Esophagus muscularis mucosa (tissue), 4 donors: Measurements from ENCODE around the gene DCDC2. TPM values are rescaled to one million over a fixed set of nuclear protein-coding genes. Genes with fewer than 3 reads are reported as not detected.

Experiments used
- DNase-seq: peaks from one replicate; pipeline ENCODE4 v3.0.0-alpha.2; 2017; ENCODE audit errors: extremely low spot score
- H3K27ac ChIP-seq, 4 donors: fragments of 200-600 bp; sonication (generic); replicated peaks in 1 of 4; 1 replicate in 3 of 4; 2 replicates in 1 of 4; pipeline ENCODE4 v1.5.1; 2016 to 2019; ENCODE audit warnings: mild to moderate bottlenecking in 1 of 4
- H3K27me3 ChIP-seq, 4 donors: fragments of 200-600 bp; sonication (generic); one replicate each; pipeline versions ENCODE4 v1.5.1 to v1.6.0; 2016 to 2019
- H3K36me3 ChIP-seq, 4 donors: fragments of 200-600 bp; sonication (generic); one replicate each; pipeline ENCODE4 v1.5.1; 2016 to 2019
- H3K4me1 ChIP-seq, 4 donors: fragments of 200-600 bp; sonication (generic); one replicate each; pipeline ENCODE4 v1.5.1; 2016 to 2019
- H3K4me3 ChIP-seq, 4 donors: fragments of 200-600 bp; sonication (generic); 1 replicate in 2 of 4; 2 replicates in 2 of 4; pipeline ENCODE4 v1.5.1; 2016 to 2019; ENCODE audit warnings: mild to moderate bottlenecking in 4 of 4, moderate library complexity in 1 of 4
- H3K9me3 ChIP-seq, 4 donors: fragments of 200-600 bp; sonication (generic); 1 replicate in 3 of 4; 2 replicates in 1 of 4; pipeline ENCODE4 v1.5.1; 2016 to 2019
- EP300 ChIP-seq: sonication (generic); formaldehyde crosslinking; IDR thresholded peaks from one replicate; pipeline ENCODE4 v1.6.1; 2017; ENCODE audit warnings: antibody characterized with exemption
- POLR2A ChIP-seq: fragments of 450-650 bp; IDR thresholded peaks from one replicate; pipeline ENCODE4 v1.6.1; 2017; ENCODE audit warnings: antibody characterized with exemption, moderate library complexity, mild to moderate bottlenecking, low read depth
- POLR2AphosphoS5 ChIP-seq, 2 donors: sonication (generic); formaldehyde crosslinking; IDR thresholded peaks; one replicate each; pipeline ENCODE4 v1.6.1; 2017; ENCODE audit warnings: antibody characterized with exemption in 2 of 2
- WGBS: methylation state at CpG from one replicate; pipeline ENCODE4 v1.1.5; 2018; 5-methylcytosine and 5-hydroxymethylcytosine counted together
- intact Hi-C: fragments of 100-400 bp; cut with DNase I; formaldehyde crosslinking; loops from one replicate; pipeline ENCODE4 v1.15.1; 2023
- total RNA-seq, 4 donors: library from RNA; depleted of rRNA; stranded (reverse); fragments of >200 nt; gene quantifications; one replicate each; pipeline versions ENCODE4 v1.1.0 to v1.2.1, GENCODE V29; 2016
- TF ChIP-seq, protein P1 (sequence below), 3 experiments: fragments of 200-600 bp in 2 of 3; fragments of 450-650 bp in 1 of 3; sonication (generic) in 2 of 3; IDR thresholded peaks; one replicate each; pipeline ENCODE4 v1.5.1; 2017 to 2019; ENCODE audit warnings: antibody characterized with exemption in 3 of 3, mild to moderate bottlenecking in 2 of 3, moderate library complexity in 1 of 3

Gene DCDC2
- total RNA-seq, 4 donors from 2014 or later = not detected

DNA sequence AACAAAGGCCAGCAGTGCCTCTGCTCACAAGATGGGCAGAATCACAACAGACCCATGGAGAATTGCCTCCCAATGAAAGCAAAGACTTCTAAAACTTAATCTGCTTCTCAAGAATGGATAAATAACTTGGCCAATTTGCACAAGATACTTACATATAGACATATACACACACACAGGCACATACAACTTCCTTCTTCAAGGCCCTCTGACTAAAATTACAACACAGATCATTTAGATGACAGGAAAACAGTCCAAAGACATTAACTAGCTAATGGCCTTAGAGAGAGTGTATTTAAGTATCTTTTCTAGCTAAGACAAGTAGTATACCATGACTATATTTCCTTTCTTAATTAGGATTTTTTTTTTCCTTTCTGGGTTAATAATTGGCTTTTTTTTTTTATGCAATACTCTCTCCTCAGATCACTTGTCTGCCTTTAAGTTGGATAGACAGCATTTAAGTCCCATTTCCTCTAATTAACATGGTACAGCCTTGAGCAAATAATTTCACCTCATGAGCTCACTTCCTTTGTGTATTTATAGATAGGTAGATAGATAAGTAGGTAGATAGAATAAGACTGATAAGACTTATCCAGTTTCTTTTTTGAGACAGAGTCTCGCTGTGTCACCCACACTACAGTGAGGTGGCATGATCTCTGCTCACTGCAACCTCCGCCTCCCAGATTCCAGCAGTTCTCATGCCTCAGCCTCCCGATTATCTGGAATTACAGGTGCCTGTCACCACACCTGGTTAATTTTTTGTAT is 161.8 kb downstream of the DCDC2 start:
- Histone ChIP-seq H3K27ac (no peak overlapping the region), H3K36me3 (no peaks in the 10 kb centered on the region), H3K4me1 (no peaks in the 10 kb centered on the region), H3K4me3 (no peak overlapping the region), H3K9me3 (no peaks in the 10 kb centered on the region), H3K27me3 (no peaks in the 10 kb centered on the region)
- DNase-seq = no peak
- 92% methylated on average over 3 of the region's 3 CpGs for WGBS
- intact Hi-C loops = no loop called here
- TF ChIP-seq EP300 (no peak), POLR2AphosphoS5 (IDR thresholded peaks at IDR 0.05) (no peak), POLR2A (no peak)
- TF ChIP-seq, protein P1, sequence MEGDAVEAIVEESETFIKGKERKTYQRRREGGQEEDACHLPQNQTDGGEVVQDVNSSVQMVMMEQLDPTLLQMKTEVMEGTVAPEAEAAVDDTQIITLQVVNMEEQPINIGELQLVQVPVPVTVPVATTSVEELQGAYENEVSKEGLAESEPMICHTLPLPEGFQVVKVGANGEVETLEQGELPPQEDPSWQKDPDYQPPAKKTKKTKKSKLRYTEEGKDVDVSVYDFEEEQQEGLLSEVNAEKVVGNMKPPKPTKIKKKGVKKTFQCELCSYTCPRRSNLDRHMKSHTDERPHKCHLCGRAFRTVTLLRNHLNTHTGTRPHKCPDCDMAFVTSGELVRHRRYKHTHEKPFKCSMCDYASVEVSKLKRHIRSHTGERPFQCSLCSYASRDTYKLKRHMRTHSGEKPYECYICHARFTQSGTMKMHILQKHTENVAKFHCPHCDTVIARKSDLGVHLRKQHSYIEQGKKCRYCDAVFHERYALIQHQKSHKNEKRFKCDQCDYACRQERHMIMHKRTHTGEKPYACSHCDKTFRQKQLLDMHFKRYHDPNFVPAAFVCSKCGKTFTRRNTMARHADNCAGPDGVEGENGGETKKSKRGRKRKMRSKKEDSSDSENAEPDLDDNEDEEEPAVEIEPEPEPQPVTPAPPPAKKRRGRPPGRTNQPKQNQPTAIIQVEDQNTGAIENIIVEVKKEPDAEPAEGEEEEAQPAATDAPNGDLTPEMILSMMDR (IDR thresholded peaks at IDR 0.05) = no peak

DNA sequence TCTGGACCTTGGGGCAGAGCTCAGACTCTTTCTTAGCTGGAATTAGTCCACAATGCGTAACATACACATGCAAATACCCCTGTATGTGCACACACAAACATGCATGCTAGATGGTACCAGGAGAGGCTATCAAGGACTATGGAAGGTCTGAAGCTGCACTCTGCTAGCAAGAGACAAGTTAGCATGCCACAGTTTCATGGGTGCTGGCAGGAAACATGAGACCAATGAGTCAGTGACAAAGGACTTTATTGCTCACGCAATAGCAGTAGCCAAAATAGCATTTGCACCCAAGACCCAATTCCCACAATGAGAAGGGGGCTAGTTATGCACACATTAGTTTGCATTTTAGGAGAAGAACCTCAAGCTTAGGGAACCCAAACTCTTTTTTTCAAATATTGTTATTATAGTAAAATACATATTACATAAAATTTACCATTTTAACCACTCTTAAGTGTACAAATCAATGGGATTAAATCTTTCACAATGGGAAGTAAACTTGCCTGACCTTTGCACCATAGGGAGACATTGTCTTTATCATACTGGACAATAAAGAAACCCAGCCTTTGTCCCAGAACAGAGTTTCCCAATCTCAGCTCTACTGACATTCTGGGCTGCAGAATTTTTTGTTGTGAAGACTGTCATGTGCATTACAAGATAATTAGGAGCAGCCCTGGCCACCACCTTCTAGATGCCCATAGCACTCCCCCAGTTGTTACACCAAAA is 162.7 kb downstream of the DCDC2 start:
- no peaks in the 10 kb centered on the region for H3K36me3 ChIP-seq
- H3K4me3 ChIP-seq = no peak overlapping the region
- no peak for DNase-seq
- H3K27me3 ChIP-seq = no peaks in the 10 kb centered on the region
- intact Hi-C loops = no loop called here
- H3K9me3 ChIP-seq = no peaks in the 10 kb centered on the region
- TF ChIP-seq, protein P1 (IDR thresholded peaks at IDR 0.05) = no peak
- no peak for TF ChIP-seq POLR2AphosphoS5 (IDR thresholded peaks at IDR 0.05)
- TF ChIP-seq POLR2A = no peak
- no peak for TF ChIP-seq EP300
- no peaks in the 10 kb centered on the region for H3K4me1 ChIP-seq
- no peak overlapping the region for H3K27ac ChIP-seq
- WGBS = 92% methylated on average over 2 of the region's 2 CpGs

DNA sequence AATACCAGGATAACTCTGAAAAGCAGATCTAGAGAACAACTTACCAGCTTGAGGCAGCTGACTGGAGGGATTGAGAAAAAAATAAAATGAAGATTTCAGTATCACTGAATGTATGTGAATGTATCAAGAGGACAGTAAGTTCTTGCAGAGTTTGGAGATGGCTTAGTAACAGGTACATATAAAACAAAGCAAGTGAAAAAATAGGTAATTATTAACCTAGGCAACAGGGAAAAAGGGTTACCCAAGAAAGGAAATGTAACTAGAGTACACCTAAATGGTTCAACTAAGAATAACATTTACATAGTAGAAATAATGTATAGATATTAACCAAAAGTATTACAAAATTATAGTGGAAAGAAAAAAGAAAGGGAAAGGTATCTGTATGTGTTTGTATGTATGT is 164.5 kb downstream of the DCDC2 start:
- intact Hi-C loops = no loop called here
- TF ChIP-seq, protein P1 (IDR thresholded peaks at IDR 0.05) = no peak
- TF ChIP-seq EP300 = no peak
- TF ChIP-seq POLR2A = no peak
- TF ChIP-seq POLR2AphosphoS5 (IDR thresholded peaks at IDR 0.05) = no peak
- Histone ChIP-seq H3K36me3 (no peaks in the 10 kb centered on the region), H3K4me1 (no peaks in the 10 kb centered on the region), H3K4me3 (no peak overlapping the region), H3K27me3 (no peaks in the 10 kb centered on the region), H3K27ac (no peak overlapping the region), H3K9me3 (no peaks in the 10 kb centered on the region)
- DNase-seq = no peak

DNA sequence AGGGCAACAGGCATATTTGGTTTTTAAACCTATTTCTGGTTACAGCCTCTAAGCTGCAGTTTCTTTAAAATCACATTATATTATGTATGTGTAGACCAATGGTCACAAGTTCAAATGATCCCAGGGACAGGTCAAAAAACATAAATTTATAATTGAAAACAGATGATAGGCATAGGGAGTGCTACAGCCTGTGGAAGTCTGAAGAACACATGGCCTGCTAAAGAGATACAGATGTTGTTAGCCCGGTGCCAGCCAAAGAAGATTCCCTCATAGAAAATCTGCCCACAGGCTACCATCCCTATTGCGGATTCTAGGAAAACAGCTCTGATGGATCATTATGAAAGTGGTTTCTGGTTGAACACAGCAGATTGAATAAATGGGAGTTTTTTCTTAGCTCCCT is 166.5 kb downstream of the DCDC2 start:
- H3K4me3 ChIP-seq = no peak overlapping the region
- H3K27me3 ChIP-seq = no peaks in the 10 kb centered on the region
- intact Hi-C loops = no loop called here
- WGBS = 42% methylated on average over 2 of the region's 2 CpGs
- TF ChIP-seq POLR2AphosphoS5 (IDR thresholded peaks at IDR 0.05) (no peak), POLR2A (no peak), EP300 (no peak)
- TF ChIP-seq, protein P1 (IDR thresholded peaks at IDR 0.05) = no peak
- H3K27ac ChIP-seq = no peak overlapping the region
- no peaks in the 10 kb centered on the region for H3K9me3 ChIP-seq
- no peaks in the 10 kb centered on the region for H3K36me3 ChIP-seq
- no peak for DNase-seq
- no peaks in the 10 kb centered on the region for H3K4me1 ChIP-seq
